Lung microvascular endothelial cell (primary cell): ENCODE results near the gene TK1. TPM values are rescaled to one million over a fixed set of nuclear protein-coding genes. Genes with fewer than 3 reads are reported as not detected.
"Not testable (repeated sequence)": the region's sequence is repeated elsewhere in the genome, so short reads cannot be mapped to it uniquely, and the experiment has no call there.

Experiments used
- DNase-seq, 2 donors: peaks; one replicate each; pipeline versions ENCODE4 v3.0.0 to v3.0.0-alpha.2; 2010; ENCODE audit warnings: low read depth in 2 of 2
- total RNA-seq: library from RNA; depleted of rRNA; stranded (reverse); fragments of >200 nt; gene quantifications from 2 replicates; pipeline ENCODE4 v1.2.1, GENCODE V29; 2014

The TK1 gene
- total RNA-seq, 1 donor from 2014 or later, result 23.6 TPM

DNA sequence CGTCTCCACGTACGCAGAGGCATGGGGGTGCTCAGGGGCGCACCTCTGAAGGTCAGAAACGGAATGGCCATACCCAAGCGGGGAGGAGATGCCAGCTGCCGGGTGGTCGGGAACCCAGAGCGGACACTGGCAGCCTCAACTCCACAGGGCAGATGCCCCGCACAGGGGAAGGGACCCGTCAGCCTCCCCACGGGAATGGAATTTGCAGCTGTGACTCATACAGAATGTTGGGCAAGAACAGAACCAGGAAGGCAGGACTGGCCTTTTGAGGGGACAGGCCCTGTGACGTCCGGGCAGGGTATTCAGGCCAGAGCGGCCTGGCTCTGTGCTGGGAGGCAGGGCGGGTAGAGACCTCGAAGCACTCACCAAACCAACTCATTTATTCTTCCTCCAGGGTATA lies 7.5 kb downstream of the TK1 start:
- peak; percentile 33 to 61 for DNase-seq

DNA sequence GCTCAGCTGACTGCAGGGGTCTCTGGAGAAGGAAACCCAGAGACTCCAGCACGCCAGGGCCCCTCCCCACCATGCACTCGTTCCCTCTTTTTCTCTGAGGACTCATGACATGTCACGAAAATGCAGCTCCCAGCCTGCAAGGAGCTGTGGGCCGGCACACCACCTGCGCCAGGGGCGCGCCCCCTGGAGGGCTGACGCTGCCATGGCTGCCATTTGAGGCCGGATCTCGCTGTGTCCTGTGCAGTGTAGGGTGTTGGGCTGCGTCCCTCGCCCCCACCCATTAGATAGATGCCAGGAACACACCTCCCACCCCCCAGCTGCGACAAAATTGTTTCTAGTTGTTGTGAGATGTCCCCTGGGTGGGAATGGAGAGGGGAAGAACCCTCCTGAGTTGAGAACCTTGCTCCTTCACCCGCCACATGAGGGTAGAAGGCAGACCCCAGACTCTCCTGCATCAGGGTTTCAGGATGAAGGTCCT lies 10.3 kb downstream of the TK1 start:
- peak; percentile 50 to 71 for DNase-seq

DNA sequence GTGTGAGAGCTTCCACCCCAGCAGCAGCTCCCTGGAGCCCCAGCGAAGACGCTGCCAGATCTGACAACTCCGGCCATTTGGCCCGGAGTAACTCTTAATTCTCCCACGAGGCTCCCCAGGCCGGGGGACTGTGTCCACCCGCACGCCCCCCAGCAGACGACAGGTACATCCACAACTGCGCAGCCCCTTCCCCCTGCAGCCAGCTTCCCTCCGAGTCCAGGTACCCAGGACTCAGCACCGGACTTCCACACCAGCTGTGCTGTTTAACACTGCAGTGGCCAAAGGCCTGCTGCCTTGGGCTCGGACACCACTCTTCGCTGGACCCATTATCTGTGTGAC lies 11.2 kb downstream of the TK1 start:
- DNase-seq, result no peak

DNA sequence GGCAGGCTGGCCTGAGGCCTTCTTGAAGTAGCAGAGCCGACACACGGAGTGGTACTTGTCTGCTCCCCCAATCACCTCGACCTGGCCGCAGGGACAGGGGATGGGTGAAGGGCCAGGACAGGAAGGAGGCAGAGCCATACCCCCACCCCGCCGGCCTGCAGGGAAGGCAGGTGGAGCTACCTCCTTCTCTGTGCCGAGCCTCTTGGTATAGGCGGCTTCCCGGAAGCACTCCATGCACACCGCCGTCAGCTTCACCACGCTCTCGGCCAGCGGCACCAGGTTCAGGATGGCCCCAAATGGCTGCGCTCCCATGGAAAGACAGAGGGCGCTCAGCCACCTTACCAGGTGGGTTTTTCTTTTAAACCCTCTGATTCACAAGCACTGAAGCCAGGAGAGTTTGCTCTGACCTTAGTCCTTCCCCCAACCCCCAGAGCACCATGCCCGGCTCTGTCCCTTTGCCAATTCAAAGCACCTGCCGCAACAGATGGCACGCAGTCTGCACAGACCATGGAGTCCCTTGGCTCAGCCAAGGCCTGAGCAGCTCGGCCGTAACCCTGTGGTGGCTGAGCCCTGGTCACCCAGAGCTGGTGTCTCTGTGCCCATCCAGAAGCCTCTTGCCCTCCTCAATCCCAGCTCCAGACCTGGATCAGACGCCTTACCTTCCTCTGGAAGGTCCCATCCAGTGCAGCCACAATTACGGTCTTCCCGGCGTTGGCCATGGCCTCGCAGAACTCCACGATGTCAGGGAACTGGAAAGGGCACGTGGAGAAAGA lies 11.8 kb downstream of the TK1 start:
- peak in 1 of 2 donors; percentile 59 for DNase-seq

DNA sequence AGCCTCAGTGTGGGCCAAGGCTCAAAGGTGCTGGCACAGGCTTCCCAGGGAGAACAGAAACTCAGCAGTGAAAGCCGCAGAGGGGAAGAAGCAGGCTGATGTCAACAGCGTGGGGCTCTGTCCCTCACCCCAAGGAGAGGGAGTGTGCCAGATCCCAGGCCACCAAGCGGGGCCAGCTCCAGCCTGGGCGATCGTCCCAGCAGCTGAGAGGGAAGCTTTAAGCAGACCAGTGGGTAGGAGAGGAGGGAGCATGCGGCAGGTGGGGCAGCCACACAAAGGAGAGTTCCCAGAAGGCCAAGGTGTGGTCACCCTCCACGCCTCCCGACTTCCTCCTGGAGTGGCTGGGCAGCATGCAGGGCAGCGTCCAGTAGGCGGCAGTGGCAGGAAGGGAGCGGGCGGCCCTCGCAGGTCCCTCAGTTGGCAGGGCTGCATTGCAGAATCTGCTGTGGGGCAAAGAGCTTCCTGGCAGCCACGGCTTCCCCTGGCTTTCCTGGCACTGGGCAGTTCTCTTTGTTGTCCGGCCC lies 12.4 kb downstream of the TK1 start:
- DNase-seq, result peak; percentile 65 to 69

DNA sequence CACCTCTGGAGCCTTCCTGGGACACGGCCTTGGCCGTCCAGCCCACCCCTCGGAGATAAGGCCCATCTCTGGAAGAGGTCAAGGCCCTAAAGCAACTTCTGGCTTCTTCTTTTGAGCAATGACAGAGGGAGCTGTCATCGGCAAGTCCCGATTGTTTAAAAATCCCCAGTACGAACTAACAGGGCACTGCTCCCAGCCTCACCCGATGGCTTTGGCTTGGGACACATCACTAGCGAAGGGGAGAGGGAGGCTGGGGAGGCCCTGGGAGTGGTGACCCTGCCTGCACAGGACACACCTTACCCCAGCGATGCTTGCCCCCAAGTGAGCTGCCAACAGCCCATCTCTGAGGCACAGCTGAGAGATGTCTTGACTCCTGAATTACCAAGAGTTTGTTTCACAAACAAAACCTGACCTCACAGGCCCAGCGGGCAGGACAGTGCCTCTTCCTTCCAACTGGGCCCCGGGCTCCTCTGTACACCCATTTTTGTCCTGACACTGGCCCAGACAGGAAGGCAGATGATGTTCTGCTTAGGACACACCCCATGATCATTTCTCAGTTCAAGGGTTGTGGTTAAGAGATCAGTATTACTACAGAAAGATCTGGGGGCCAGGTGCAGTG lies 13.6 kb downstream of the TK1 start:
- no peak for DNase-seq

DNA sequence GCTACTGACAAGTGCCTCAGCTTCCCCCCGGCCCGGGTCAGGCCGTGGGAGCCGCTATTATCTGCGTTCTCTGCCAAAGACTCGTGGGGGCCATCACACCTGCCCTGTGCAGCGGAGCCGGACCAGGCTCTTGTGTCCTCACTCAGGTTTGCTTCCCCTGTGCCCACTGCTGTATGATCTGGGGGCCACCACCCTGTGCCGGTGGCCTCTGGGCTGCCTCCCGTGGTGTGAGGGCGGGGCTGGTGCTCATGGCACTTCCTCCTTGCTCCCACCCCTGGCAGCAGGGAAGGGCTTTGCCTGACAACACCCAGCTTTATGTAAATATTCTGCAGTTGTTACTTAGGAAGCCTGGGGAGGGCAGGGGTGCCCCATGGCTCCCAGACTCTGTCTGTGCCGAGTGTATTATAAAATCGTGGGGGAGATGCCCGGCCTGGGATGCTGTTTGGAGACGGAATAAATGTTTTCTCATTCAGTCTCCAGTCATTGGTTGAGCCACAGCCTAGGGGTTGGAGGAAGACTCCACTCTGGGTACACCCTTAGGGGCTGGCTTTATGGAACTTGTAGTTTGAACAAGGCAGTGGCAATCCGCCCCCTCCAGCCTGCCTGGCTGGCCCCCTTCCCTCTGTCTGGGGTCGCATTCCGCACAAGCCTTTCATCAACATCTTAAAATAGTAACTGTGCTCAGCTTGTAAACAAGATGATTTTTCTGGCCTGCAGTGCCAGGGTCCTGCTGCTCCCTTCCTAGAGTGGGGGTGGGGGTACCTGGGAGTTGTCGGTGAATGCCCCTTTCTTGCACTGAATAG lies 14.4 kb downstream of the TK1 start:
- DNase-seq, result no peak

DNA sequence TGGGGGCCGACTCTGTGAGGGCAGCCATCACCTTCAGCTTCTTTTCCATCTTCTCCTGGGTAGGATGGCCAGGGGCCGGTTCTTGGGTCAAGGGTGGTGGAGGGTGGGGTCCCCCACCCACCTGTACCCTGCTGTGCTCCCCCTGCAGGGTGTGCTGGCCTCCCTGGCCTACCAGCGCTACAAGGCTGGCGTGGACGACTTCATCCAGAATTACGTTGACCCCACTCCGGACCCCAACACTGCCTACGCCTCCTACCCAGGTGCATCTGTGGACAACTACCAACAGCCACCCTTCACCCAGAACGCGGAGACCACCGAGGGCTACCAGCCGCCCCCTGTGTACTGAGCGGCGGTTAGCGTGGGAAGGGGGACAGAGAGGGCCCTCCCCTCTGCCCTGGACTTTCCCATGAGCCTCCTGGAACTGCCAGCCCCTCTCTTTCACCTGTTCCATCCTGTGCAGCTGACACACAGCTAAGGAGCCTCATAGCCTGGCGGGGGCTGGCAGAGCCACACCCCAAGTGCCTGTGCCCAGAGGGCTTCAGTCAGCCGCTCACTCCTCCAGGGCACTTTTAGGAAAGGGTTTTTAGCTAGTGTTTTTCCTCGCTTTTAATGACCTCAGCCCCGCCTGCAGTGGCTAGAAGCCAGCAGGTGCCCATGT lies 15.1 kb downstream of the TK1 start:
- not testable (repeated sequence) for DNase-seq

DNA sequence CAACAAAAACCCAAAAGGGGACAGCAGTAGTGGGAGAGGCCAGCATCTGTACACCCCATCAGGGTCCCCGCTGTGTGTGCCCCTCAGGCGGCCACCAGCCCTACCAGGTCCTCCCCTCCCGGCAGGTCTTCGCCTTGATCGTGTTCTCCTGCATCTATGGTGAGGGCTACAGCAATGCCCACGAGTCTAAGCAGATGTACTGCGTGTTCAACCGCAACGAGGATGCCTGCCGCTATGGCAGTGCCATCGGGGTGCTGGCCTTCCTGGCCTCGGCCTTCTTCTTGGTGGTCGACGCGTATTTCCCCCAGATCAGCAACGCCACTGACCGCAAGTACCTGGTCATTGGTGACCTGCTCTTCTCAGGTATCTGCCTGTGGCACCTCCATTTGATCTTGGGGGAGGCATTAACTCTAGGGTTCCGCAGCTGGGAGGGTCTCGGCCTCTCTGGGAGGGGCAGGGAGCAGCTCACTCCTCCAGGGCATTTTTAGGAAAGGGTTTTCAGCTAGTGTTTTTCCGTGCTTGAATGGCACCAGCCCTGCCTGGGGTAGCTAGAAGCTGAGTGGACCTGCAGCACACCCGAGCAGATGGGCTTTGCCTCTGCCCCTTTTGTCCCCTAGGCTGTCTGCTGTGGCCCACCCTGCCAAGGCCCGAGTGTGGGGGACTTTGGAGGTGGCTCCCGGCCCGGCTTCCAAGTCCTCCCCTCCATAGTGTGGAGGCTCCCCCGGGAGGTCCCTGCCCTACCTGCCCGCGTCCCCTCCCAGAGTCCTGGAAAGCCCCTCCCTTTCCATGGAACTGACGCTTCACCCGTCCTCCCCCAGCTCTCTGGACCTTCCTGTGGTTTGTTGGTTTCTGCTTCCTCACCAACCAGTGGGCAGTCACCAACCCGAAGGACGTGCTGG lies 15.9 kb downstream of the TK1 start:
- DNase-seq, result no peak

DNA sequence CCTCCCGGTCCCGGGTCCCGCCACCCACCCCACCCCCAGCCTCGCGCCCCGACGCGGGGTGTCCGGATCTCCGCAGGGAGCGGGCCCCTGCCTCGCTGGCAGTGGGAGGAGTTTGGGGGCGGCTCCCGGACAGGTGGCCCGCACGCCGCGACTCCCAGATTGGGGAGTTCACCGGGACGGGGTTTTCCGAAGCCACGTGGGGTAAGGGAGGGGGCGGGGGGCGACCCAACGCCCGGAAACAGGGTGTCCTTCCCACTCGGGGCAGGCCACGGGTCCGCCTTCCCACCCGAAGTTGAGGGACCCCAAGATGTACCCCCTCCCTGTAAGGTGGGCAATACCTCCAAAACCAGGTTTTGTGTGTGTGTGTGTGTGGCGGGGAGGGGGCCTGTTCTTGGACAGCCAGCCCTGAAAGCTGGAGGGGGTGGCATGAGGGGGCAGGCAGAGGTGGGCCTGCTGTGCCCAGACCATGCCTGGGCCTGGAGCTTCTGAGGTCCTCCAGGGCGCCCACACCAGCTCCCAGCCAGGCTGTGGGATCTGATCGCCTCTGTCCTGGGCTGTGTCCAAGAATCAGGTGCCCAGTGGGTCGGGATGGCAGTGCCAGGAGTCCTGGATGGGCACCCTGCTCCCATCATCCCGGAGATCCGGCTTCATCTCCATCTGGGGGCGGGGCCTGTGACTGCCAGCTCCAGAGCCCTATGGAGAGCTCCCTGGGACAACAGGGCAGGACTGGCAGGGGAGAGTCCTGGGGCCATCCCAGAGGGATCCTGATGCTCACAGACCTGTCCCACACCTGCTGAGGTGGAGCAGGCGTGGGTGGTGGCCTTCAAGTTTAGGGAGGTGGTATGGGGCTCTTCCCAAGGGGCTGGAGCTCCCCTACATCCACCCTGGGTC lies 17.7 kb downstream of the TK1 start:
- peak; percentile 47 to 63 for DNase-seq

DNA sequence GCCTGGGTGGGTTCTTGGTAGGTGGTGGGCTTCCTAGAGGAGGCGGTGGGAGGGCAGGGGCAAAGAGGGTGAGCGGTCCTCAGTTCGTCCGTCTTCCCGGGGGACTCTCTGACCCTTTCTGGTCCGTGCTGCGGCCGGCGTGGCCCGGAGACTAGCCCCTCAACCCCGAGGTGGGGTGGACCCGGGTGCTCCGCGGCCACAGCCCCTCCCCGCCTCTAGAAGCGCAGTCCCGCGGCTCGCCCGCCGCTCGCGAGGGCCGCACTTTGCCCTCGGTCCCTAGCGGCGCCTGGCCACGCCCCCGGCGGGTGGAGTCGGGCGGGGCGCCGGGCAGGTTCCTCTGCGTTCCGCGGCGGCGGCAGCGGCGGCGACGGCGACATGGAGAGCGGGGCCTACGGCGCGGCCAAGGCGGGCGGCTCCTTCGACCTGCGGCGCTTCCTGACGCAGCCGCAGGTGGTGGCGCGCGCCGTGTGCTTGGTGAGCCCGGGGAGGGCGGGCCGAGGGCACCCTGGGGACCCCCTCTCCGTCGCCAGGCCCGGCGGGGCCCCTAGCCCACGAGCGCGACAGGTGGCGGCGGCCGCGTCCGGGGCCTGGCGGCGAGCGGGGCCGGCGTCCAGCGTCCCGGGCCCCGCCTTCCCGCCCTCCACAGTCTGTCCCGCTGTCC lies 18.5 kb downstream of the TK1 start, which contains the start of gene SYNGR2:
TSS of gene SYNGR2 (plus strand) at position 340 of the 661 bp plus-strand sequence. CDS start at position 376, 36 bp downstream.
- peak; percentile 41 to 80 for DNase-seq

DNA sequence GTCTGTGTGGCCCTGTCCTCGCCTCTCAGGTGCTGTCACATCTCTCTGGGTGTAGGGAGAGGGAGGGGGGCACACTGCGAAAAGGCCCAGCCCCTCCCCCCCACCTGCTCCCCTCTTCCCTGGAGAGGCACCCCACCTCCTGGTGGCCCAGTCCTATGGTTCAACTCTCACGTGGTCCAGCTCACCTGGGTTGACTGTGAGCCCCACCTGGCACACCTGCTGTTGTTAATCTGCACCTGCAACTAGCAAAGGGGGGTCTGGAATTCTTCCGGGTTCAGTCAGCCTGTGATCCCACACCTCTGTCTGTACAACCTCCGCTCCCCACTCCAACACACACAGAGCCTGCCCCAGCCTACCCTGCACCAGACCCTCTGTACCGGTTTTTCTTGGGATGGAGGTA lies 20.4 kb downstream of the TK1 start:
- no peak for DNase-seq

DNA sequence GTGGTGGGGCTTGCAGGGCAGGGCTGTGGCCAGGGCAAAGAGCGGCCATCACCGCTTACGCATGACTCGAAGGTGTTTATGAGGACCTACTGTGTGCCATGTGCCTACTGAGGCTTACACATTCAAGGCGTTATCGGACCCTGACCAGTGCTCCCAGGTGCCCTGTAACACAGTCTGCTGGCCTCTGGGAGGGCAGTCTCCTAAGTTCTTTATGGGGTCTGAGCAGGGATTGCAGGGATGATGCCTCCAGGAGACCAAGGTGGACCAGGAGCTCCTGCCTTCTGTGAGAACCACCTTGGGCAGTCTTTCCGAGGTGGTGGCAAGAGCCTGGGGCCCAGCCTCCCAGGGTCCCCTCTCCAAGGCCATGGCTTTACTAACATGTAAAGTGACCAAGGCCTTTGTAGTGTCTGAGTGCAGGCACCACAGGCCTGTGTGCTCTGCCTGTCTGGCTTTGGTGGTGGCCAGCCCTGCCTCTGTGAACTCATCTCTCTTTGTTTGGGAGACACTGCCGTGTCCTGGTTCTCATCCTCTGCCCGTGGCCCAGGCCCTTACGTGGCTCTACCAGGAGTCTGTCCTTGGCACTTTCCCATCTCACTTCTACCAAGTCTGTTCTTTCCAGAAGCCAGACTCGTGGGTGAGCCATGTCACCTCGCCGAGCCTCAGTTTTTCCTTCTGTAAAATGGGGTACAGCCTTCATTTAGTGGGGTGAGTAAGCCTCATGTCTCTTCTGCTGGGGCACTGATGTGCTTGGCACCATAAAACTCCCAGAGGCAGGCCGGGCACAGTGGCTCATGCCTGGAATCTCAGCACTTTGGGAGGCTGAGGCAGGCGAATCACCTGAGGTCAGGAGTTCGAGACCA lies 21.9 kb downstream of the TK1 start:
- DNase-seq, result no peak

DNA sequence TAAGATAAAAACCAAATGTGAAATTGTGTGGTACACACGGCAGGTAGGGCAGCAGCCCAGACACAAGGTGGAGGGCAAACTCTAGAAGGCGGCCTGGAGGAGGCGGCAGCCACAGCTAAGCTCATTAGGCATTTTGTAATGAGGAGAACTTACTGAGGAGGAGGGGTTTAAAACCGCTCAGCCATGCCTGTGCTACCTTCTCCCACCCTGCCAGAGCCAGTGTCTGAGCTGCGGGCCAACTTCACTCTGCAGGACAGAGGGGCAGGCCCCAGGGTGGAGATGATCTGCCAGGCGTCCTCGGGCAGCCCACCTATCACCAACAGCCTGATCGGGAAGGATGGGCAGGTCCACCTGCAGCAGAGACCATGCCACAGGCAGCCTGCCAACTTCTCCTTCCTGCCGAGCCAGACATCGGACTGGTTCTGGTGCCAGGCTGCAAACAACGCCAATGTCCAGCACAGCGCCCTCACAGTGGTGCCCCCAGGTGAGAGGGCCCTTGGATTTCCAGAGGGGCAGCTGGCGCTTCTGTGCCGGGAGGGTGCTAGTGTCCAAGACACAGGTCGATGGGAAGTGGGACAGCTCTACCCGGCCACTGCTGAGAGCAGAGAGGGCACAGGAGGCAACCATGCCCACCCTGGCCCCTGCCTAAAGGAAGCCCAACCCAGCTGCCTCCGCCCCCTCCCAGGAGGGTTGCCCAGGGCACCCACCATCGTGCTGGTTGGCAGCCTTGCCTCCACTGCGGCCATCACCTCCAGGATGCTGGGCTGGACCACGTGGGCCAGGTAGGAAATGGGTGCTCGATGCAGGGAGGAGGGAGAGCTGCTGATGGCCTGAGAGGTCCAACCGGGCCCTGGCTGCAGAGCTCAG lies 22.7 kb downstream of the TK1 start:
- DNase-seq, result no peak

DNA sequence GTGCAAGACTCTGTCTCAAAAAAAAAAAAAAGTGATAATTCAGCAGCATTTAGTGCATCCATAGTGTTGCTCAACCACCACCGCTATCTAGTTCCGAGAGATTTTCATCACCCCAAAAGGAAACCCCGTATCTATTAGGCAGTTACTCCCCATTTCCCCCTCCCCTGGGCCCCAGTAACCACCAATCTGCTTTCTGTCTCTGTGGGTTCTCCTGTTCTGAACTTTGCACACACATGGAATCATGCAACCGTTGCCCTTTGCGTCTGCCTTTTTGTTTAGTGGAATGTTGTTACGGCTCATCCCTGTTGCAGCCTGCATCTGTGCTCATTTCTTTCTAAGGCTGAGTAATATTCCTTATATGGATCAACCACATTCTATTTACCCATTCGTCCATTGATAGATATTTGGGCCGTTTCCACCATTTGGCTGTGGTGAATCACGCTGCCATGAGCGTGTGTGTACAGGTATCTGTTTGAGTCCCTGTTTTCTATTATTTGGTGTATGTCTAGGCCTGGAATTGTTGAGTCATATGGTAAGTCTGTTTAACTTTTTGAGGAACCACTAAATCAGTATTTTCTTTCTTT lies 27.2 kb downstream of the TK1 start:
- DNase-seq, result no peak
